Left ventricle myocardium superior (tissue), 1 donor: ENCODE results near the gene MGMT. TPM values are rescaled to one million over a fixed set of nuclear protein-coding genes. Genes with fewer than 3 reads are reported as not detected.
"Not testable (repeated sequence)": the region's sequence is repeated elsewhere in the genome, so short reads cannot be mapped to it uniquely, and the experiment has no call there.

ENCODE experiments used
- ATAC-seq: fragments of 200-7000 bp; cut with Tn5 transposase; one replicate; pipeline ENCODE4 v1.9.1; 2020; ENCODE audit warnings: mild to moderate bottlenecking, moderate library complexity
- DNase-seq: peaks from one replicate; pipeline ENCODE4 v3.0.0-alpha.2; 2020
- intact Hi-C: fragments of 100-400 bp; cut with micrococcal nuclease; formaldehyde crosslinking; loops from one replicate; pipeline ENCODE4 v1.11.0; 2022
- long read RNA-seq: library from polyadenylated mRNA; unstranded; transcript quantifications from one replicate; pipeline ENCODE4 v2.0.0, GENCODE V29; 2021
- total RNA-seq: library from RNA; stranded (reverse); fragmentation: NEBNext Ultra II Directional; extraction: Animal tissue kit (Norgen Biotek cat#: 25700); gene quantifications from one replicate; pipeline ENCODE4 v1.2.1, GENCODE V29; 2021
- donor health status: DM: no; HTN: yes; CAD: no; lungs with severe emphysema.

MGMT gene
- 16.7 TPM for total RNA-seq
- long read RNA-seq, transcript MGMT-201 (5 exons, 1,759 nt) = major isoform, 34 of 39 reads
- long read RNA-seq, partial matches to known transcripts = 2 of 39 reads
- long read RNA-seq, other reads (novel, unspliced or antisense) = 3 of 39 reads

GRCh38 chr10:129466703-129467358 lies at the start of gene MGMT:
MGMT (plus strand) TSS chr10:129467241.
- ATAC-seq = peak; percentile 98
- intact Hi-C loops = no loop called here
- DNase-seq = peak; percentile 98

- DNase-seq = no peak
- intact Hi-C loops = no loop called here
- ATAC-seq = peak; percentile 64
Observed at GRCh38 chr10:129417870-129418269, 49.2 kb upstream of the MGMT start.

GRCh38 chr10:129418496-129419225 lies 48.4 kb upstream of the MGMT start:
- DNase-seq (no peak), ATAC-seq (no peak)
- intact Hi-C loops = no loop called here

GRCh38 chr10:129419397-129419796 lies 47.6 kb upstream of the MGMT start:
- intact Hi-C loops = no loop called here
- no peak for ATAC-seq

GRCh38 chr10:129421399-129422010 lies 45.5 kb upstream of the MGMT start:
- no peak for DNase-seq
- intact Hi-C loops = no loop called here
- no peak for ATAC-seq

More at GRCh38 chr10:129419397-129419796, 47.6 kb upstream of the MGMT start:
- DNase-seq = no peak

GRCh38 chr10:129424978-129425377 lies 42.1 kb upstream of the MGMT start:
- intact Hi-C loops = no loop called here
- DNase-seq = no peak
- ATAC-seq = no peak

- ATAC-seq = peak; percentile 38
- DNase-seq = no peak
- intact Hi-C loops = no loop called here
Observed at GRCh38 chr10:129426606-129427005, 40.4 kb upstream of the MGMT start.

- DNase-seq (no peak), ATAC-seq (no peak)
- intact Hi-C loops = no loop called here
Observed at GRCh38 chr10:129433266-129433665, 33.8 kb upstream of the MGMT start.

GRCh38 chr10:129435724-129436123 lies 31.3 kb upstream of the MGMT start:
- intact Hi-C loops, DNase-seq, ATAC-seq: not testable (repeated sequence)

- DNase-seq (no peak), ATAC-seq (peak; percentile 55)
- intact Hi-C loops = no loop called here
Observed at GRCh38 chr10:129438024-129438423, 29.0 kb upstream of the MGMT start.

GRCh38 chr10:129440247-129440646 lies 26.8 kb upstream of the MGMT start:
- intact Hi-C loops = no loop called here
- ATAC-seq (no peak), DNase-seq (no peak)

GRCh38 chr10:129440722-129441316 lies 26.2 kb upstream of the MGMT start:
- intact Hi-C loops = no loop called here
- no peak for DNase-seq
- ATAC-seq = no peak

- ATAC-seq = no peak
- intact Hi-C loops = no loop called here
- no peak for DNase-seq
Observed at GRCh38 chr10:129441372-129442009, 25.6 kb upstream of the MGMT start.

- no peak for ATAC-seq
- intact Hi-C loops = no loop called here
- no peak for DNase-seq
Observed at GRCh38 chr10:129442866-129443265, 24.2 kb upstream of the MGMT start.

GRCh38 chr10:129444359-129444758 lies 22.7 kb upstream of the MGMT start:
- intact Hi-C loops = no loop called here
- DNase-seq (no peak), ATAC-seq (no peak)

GRCh38 chr10:129445436-129446182 lies 21.4 kb upstream of the MGMT start:
- ATAC-seq = no peak
- no peak for DNase-seq
- intact Hi-C loops = no loop called here

- intact Hi-C loops = no loop called here
- no peak for ATAC-seq
- DNase-seq = no peak
Observed at GRCh38 chr10:129446183-129446581, 20.9 kb upstream of the MGMT start.

GRCh38 chr10:129447486-129447885 lies 19.6 kb upstream of the MGMT start:
- intact Hi-C loops = no loop called here
- DNase-seq (no peak), ATAC-seq (no peak)

- DNase-seq = no peak
- no peak for ATAC-seq
- intact Hi-C loops = no loop called here
Observed at GRCh38 chr10:129448086-129448485, 19.0 kb upstream of the MGMT start.
